Activated CD4-positive, alpha-beta T cell treated with anti-CD3 and anti-CD28 coated beads, Interleukin-2, amount 10 ng/mL, durations not matched to agents 24 days and 14 days (primary cell): Measurements from ENCODE around the gene PSEN1. TPM values are rescaled to one million over a fixed set of nuclear protein-coding genes. Genes with fewer than 3 reads are reported as not detected.

ENCODE experiments used
- DNase-seq: peaks from one replicate; pipeline ENCODE4 v3.0.0; 2022
- H3K27ac Mint-ChIP-seq: one replicate; pipeline ENCODE4 v1.8.0; 2022; ENCODE audit warnings: mild to moderate bottlenecking, mixed read lengths
- H3K27me3 Mint-ChIP-seq: one replicate; pipeline ENCODE4 v1.8.0; 2022; ENCODE audit warnings: mixed read lengths
- H3K36me3 Mint-ChIP-seq: one replicate; pipeline ENCODE4 v1.8.0; 2022; ENCODE audit warnings: low read depth, mild to moderate bottlenecking, mixed read lengths
- H3K4me1 Mint-ChIP-seq: one replicate; pipeline ENCODE4 v1.8.0; 2021; ENCODE audit warnings: mixed read lengths
- H3K4me3 Mint-ChIP-seq: one replicate; pipeline ENCODE4 v1.8.0; 2022; ENCODE audit warnings: mild to moderate bottlenecking, moderate library complexity, mixed read lengths
- H3K9me3 Mint-ChIP-seq: one replicate; pipeline ENCODE4 v1.8.0; 2021; ENCODE audit warnings: mixed read lengths
- intact Hi-C: fragments of 100-400 bp; cut with micrococcal nuclease; formaldehyde crosslinking; loops from one replicate; pipeline ENCODE4 v1.15.1; 2023
- total RNA-seq: library from RNA; stranded (reverse); gene quantifications from 2 replicates; pipeline ENCODE4 v1.2.3, GENCODE V29; 2022

PSEN1 gene
- total RNA-seq, 1 donor from 2014 or later, result 39.1 TPM

- H3K9me3 Mint-ChIP-seq, result no peaks in the 10 kb centered on the region
- no peaks in the 10 kb centered on the region for H3K27me3 Mint-ChIP-seq
- peaks cover 18% of the 10 kb centered on the region for H3K4me1 Mint-ChIP-seq
- DNase-seq, result no peak
- no peak overlapping the region for H3K27ac Mint-ChIP-seq
- intact Hi-C loops, result no loop called here
- H3K4me3 Mint-ChIP-seq, result no peak overlapping the region
- no peaks in the 10 kb centered on the region for H3K36me3 Mint-ChIP-seq
Observed at GRCh38 chr14:73252491-73253322, 116.4 kb downstream of the PSEN1 start.

- peaks cover 16% of the 10 kb centered on the region for H3K4me1 Mint-ChIP-seq
- H3K36me3 Mint-ChIP-seq, result no peaks in the 10 kb centered on the region
- intact Hi-C loops, result no loop called here
- H3K27me3 Mint-ChIP-seq, result peaks cover 2% of the 10 kb centered on the region
- no peak overlapping the region for H3K4me3 Mint-ChIP-seq
- H3K9me3 Mint-ChIP-seq, result no peaks in the 10 kb centered on the region
- no peak for DNase-seq
- H3K27ac Mint-ChIP-seq, result no peak overlapping the region
Observed at GRCh38 chr14:73253323-73253610, 117.0 kb downstream of the PSEN1 start.

DNA sequence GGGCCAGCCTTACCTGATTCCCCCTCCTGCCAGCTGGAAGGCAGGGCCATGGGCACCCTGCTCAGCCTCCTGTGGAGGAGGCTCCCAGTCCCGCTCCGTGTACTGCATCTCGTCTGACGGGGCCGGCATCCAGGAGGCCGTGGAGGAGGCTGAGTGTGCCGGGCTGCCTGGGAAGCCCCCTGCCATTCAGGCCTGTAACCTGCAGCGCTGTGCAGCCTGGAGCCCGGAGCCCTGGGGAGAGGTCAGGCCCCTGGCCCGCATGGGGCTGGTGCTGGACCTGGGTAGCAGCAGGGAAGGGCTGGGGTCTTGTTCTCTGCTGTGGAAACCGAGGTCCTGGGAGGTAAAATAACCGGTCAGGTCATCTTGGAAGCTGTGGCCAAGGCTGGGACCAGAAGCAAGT lies 117.4 kb downstream of the PSEN1 start:
- no peaks in the 10 kb centered on the region for H3K36me3 Mint-ChIP-seq
- no peak for DNase-seq
- no peaks in the 10 kb centered on the region for H3K9me3 Mint-ChIP-seq
- H3K27ac Mint-ChIP-seq, result no peak overlapping the region
- peaks cover 2% of the 10 kb centered on the region for H3K27me3 Mint-ChIP-seq
- intact Hi-C loops, result no loop called here
- no peak overlapping the region for H3K4me3 Mint-ChIP-seq
- H3K4me1 Mint-ChIP-seq, result peaks cover 14% of the 10 kb centered on the region

DNA sequence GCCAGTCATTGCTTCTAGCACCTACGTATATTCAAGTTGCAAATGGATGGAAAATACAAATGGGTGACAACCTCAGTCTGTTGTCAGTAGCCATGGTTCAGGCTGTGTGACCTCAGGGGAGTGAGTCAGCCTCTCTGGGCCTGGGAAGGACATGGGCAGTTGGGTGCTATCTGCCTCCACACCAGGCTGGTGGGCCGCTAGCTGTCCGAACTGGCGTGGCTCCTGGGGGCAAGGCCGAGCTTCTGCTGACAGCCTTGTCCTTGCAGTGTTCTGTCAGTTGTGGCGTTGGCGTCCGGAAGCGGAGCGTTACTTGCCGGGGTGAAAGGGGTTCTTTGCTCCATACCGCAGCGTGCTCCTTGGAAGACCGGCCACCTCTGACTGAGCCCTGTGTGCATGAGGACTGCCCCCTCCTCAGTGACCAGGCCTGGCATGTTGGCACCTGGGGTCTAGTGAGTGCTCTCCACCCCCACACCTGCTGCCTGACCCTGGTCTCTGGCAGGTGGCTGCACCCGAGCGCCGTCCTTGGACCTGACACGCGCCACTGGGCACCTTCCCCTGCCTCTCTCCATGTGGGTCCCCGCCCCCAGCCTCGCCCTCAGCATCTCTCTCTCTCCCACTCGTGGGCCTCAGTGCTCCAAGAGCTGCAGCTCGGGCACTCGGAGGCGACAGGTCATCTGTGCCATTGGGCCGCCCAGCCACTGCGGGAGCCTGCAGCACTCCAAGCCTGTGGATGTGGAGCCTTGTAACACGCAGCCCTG lies 118.1 kb downstream of the PSEN1 start:
- Mint-ChIP-seq H3K27ac (no peak overlapping the region), H3K4me1 (peaks cover 8% of the 10 kb centered on the region), H3K9me3 (no peaks in the 10 kb centered on the region), H3K36me3 (no peaks in the 10 kb centered on the region), H3K27me3 (peaks cover 2% of the 10 kb centered on the region), H3K4me3 (no peak overlapping the region)
- DNase-seq, result no peak
- intact Hi-C loops, result no loop called here

GRCh38 chr14:73255005-73255400 lies 118.7 kb downstream of the PSEN1 start:
- Mint-ChIP-seq H3K27ac (no peak overlapping the region), H3K9me3 (no peaks in the 10 kb centered on the region), H3K27me3 (peaks cover 2% of the 10 kb centered on the region), H3K4me3 (no peak overlapping the region), H3K4me1 (peaks cover 6% of the 10 kb centered on the region), H3K36me3 (no peaks in the 10 kb centered on the region)
- no peak for DNase-seq
- intact Hi-C loops, result no loop called here

DNA sequence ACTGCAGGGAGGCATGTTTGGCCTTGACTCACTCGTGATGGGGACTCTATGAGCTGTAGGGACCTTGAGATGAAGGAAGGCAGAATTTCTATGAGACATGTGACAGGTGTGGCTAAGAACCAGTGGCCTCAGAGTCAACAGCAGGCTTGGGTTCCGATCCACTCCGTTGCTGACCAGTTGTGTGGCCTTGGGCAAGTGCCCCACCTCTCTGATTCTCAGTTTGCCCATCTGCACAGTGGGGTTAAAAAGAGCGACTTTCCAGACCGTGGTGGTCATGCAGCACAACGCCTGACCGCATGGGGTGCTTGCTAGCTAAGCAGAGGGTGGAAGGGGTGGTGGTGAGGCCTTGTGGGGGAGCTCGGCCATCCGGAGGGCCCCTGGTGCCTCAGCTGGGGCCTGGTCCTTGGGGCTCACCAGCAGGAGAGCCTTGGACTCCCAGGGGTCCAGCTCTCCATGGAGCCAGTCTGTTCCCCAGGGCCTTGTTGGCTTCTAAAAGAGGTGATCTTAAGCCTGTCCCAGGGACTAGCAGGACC lies 119.5 kb downstream of the PSEN1 start:
- Mint-ChIP-seq H3K36me3 (no peaks in the 10 kb centered on the region), H3K4me1 (peaks cover 6% of the 10 kb centered on the region), H3K9me3 (no peaks in the 10 kb centered on the region), H3K4me3 (no peak overlapping the region), H3K27me3 (peaks cover 2% of the 10 kb centered on the region), H3K27ac (no peak overlapping the region)
- intact Hi-C loops, result no loop called here
- no peak for DNase-seq

- Mint-ChIP-seq H3K36me3 (no peaks in the 10 kb centered on the region), H3K27ac (no peak overlapping the region), H3K9me3 (no peaks in the 10 kb centered on the region), H3K4me3 (no peak overlapping the region), H3K27me3 (peaks cover 2% of the 10 kb centered on the region), H3K4me1 (peaks cover 6% of the 10 kb centered on the region)
- intact Hi-C loops, result no loop called here
- DNase-seq, result no peak
Observed at GRCh38 chr14:73258076-73258475, 121.8 kb downstream of the PSEN1 start.

- Mint-ChIP-seq H3K36me3 (no peaks in the 10 kb centered on the region), H3K4me1 (peaks cover 6% of the 10 kb centered on the region), H3K9me3 (no peaks in the 10 kb centered on the region), H3K27me3 (peaks cover 2% of the 10 kb centered on the region), H3K4me3 (no peak overlapping the region), H3K27ac (no peak overlapping the region)
- intact Hi-C loops, result no loop called here
- DNase-seq, result no peak
Observed at GRCh38 chr14:73258845-73259611, 122.7 kb downstream of the PSEN1 start.

GRCh38 chr14:73259837-73260236 lies 123.5 kb downstream of the PSEN1 start:
- no peak for DNase-seq
- no peaks in the 10 kb centered on the region for H3K36me3 Mint-ChIP-seq
- H3K9me3 Mint-ChIP-seq, result no peaks in the 10 kb centered on the region
- H3K4me1 Mint-ChIP-seq, result peaks cover 6% of the 10 kb centered on the region
- H3K4me3 Mint-ChIP-seq, result no peak overlapping the region
- peaks cover 2% of the 10 kb centered on the region for H3K27me3 Mint-ChIP-seq
- intact Hi-C loops, result no loop called here
- no peak overlapping the region for H3K27ac Mint-ChIP-seq

DNA sequence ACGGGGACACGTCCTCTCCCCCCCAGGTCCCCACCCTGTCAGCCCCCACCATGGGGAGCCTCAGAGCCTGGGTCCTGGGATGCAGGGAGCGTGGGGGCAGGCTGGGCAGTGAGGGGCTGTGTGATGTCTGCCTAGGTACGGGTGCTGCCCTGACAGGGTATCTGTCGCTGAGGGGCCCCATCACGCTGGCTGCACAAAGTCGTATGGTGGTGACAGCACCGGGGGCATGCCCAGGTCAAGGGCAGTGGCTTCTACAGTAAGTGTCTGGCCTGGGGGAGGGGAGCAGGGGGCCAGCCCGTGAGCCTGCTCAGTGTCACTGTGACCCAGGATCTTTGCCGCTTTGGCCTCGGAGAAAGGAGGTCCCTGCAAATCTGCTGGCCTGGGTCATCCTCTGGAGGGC lies 124.3 kb downstream of the PSEN1 start:
- no peak overlapping the region for H3K4me3 Mint-ChIP-seq
- no peaks in the 10 kb centered on the region for H3K36me3 Mint-ChIP-seq
- peaks cover 4% of the 10 kb centered on the region for H3K4me1 Mint-ChIP-seq
- H3K27me3 Mint-ChIP-seq, result peaks cover 2% of the 10 kb centered on the region
- intact Hi-C loops, result no loop called here
- DNase-seq, result no peak
- H3K9me3 Mint-ChIP-seq, result no peaks in the 10 kb centered on the region
- H3K27ac Mint-ChIP-seq, result no peak overlapping the region

DNA sequence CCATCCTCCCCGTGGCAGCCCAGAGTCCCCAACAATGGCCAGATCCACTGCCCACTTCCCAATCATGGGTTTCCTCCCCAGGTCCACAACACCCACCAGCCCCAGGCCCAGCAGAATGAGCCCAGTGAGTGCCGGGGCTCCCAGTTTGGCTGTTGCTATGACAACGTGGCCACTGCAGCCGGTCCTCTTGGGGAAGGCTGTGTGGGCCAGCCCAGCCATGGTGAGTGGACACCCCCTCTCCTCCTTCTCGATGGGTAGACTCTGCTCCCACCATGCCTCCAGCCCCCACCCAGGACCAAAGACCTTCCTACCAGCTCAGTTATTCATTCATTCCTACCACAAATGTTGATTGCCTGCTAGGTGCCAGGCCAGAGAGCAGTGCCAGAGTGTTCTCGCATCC lies 124.8 kb downstream of the PSEN1 start:
- Mint-ChIP-seq H3K36me3 (no peaks in the 10 kb centered on the region), H3K27me3 (peaks cover 2% of the 10 kb centered on the region), H3K27ac (no peak overlapping the region), H3K9me3 (no peaks in the 10 kb centered on the region), H3K4me1 (peaks cover 4% of the 10 kb centered on the region), H3K4me3 (no peak overlapping the region)
- intact Hi-C loops, result no loop called here
- no peak for DNase-seq

- no peak overlapping the region for H3K4me3 Mint-ChIP-seq
- peaks cover 2% of the 10 kb centered on the region for H3K27me3 Mint-ChIP-seq
- DNase-seq, result no peak
- H3K9me3 Mint-ChIP-seq, result no peaks in the 10 kb centered on the region
- peaks cover 4% of the 10 kb centered on the region for H3K4me1 Mint-ChIP-seq
- intact Hi-C loops, result no loop called here
- no peak overlapping the region for H3K27ac Mint-ChIP-seq
- no peaks in the 10 kb centered on the region for H3K36me3 Mint-ChIP-seq
Observed at GRCh38 chr14:73261520-73262426, 125.5 kb downstream of the PSEN1 start.
